ENCODE measurements around the gene RNF208. TPM values are rescaled to one million over a fixed set of nuclear protein-coding genes. Genes with fewer than 3 reads are reported as not detected.
A peak's percentile ranks its signal among the peaks of the same experiment; 100 is the strongest.

The RNF208 gene
- polyA plus RNA-seq, 1 donor from 2014 or later: 1.5 TPM

DNA sequence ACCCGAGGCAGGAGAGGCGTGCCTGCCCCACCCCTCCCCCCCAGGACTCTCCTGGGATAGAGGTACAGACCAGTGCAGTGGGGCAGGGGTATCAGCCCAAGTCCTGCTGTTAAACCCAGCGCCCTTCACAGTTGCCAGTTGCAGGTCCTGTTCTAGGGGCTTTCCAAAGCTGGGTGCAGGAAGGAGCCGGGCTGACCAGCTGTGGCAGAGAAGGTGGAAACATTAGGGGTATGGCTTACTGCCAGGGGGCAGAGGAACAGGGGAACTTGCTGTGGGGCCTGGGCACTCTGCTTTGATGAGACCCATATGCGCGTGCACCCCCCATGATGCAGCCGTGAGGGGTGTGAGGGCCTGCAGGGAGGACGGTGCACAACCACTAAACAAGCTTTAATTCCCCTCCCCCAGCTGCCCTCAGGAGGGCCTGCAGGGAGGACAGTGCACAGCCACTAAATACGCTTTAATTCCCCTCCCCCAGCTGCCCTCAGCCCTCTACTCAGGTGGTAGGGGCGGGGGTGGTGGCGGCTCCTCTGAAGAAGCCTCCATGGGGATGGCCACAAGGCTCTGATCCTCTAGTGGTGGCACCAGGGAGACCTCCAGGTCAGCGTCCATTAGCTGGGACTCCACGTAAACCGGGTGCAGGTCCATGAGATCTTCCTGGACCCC lies 51.4 kb downstream of the RNF208 start:
- Histone ChIP-seq H3K9me3 (ENCODE audit: low read length) (no peaks in the 10 kb centered on the region), H3K27ac (ENCODE audit: low read length) (no peak overlapping the region), H3K27me3 (ENCODE audit: insufficient read depth, low read depth, low read length) (peaks cover 28% of the 10 kb centered on the region), H3F3A (ENCODE audit: insufficient read depth, low read length, poor library complexity, severe bottlenecking) (no peaks in the 10 kb centered on the region), H3K9ac (ENCODE audit: low read length) (peak overlapping the region; percentile 82), H4K20me1 (ENCODE audit: insufficient read depth) (no peaks in the 10 kb centered on the region), H3K9me2 (ENCODE audit: insufficient read depth, low read length) (no peaks in the 10 kb centered on the region), H3K4me2 (ENCODE audit: low read length) (no peak overlapping the region), H3K36me3 (ENCODE audit: insufficient read depth, low read length) (no peaks in the 10 kb centered on the region), H3K4me3 (ENCODE audit: low read length) (peak overlapping the region; percentile 78), H2AFZ (ENCODE audit: low read depth, low read length) (no peak overlapping the region), H3K79me2 (replicated peaks; ENCODE audit: insufficient read depth, low read length) (no peaks in the 10 kb centered on the region)
- TF ChIP-seq, protein P1, sequence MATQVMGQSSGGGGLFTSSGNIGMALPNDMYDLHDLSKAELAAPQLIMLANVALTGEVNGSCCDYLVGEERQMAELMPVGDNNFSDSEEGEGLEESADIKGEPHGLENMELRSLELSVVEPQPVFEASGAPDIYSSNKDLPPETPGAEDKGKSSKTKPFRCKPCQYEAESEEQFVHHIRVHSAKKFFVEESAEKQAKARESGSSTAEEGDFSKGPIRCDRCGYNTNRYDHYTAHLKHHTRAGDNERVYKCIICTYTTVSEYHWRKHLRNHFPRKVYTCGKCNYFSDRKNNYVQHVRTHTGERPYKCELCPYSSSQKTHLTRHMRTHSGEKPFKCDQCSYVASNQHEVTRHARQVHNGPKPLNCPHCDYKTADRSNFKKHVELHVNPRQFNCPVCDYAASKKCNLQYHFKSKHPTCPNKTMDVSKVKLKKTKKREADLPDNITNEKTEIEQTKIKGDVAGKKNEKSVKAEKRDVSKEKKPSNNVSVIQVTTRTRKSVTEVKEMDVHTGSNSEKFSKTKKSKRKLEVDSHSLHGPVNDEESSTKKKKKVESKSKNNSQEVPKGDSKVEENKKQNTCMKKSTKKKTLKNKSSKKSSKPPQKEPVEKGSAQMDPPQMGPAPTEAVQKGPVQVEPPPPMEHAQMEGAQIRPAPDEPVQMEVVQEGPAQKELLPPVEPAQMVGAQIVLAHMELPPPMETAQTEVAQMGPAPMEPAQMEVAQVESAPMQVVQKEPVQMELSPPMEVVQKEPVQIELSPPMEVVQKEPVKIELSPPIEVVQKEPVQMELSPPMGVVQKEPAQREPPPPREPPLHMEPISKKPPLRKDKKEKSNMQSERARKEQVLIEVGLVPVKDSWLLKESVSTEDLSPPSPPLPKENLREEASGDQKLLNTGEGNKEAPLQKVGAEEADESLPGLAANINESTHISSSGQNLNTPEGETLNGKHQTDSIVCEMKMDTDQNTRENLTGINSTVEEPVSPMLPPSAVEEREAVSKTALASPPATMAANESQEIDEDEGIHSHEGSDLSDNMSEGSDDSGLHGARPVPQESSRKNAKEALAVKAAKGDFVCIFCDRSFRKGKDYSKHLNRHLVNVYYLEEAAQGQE (IDR thresholded peaks at IDR 0.05; ENCODE audit: borderline replicate concordance): no peak

Other genes with a start within 250 kb of the RNF208 start
- 2.0 TPM in 1 of 2 replicates, not detected in the other for gene PTGDS, start 244.7 kb downstream of the RNF208 start, polyA plus RNA-seq
- 0.76 TPM in 1 of 2 replicates, not detected in the other for gene LCNL1, start 239.2 kb downstream of the RNF208 start, polyA plus RNA-seq
- gene PAXX, start 229.8 kb downstream of the RNF208 start, polyA plus RNA-seq: 276 and 346 TPM in 2 replicates
- not detected in 2 replicates for gene CLIC3, start 225.7 kb downstream of the RNF208 start, polyA plus RNA-seq
- 30.6 and 52.0 TPM in 2 replicates for gene ABCA2, start 194.0 kb downstream of the RNF208 start, polyA plus RNA-seq
- 0.56 and 0.69 TPM in 2 replicates for gene FUT7, start 190.2 kb downstream of the RNF208 start, polyA plus RNA-seq
- gene NPDC1, start 176.1 kb downstream of the RNF208 start, polyA plus RNA-seq: 161 and 162 TPM in 2 replicates
- not detected in 2 replicates for gene ENTPD2, start 168.2 kb downstream of the RNF208 start, polyA plus RNA-seq
- gene SAPCD2, start 151.7 kb downstream of the RNF208 start, polyA plus RNA-seq: 0.22 and 0.96 TPM in 2 replicates
- 0.21 and 0.36 TPM in 2 replicates for gene UAP1L1, start 144.7 kb downstream of the RNF208 start, polyA plus RNA-seq
- gene MAN1B1, start 135.3 kb downstream of the RNF208 start, polyA plus RNA-seq: 72.0 and 90.9 TPM in 2 replicates
- gene DPP7, start 107.5 kb downstream of the RNF208 start, polyA plus RNA-seq: 23.3 and 43.3 TPM in 2 replicates
- 0.58 and 0.68 TPM in 2 replicates for gene GRIN1, start 83.1 kb downstream of the RNF208 start, polyA plus RNA-seq
- 2.2 and 3.2 TPM in 2 replicates for gene LRRC26, start 52.2 kb downstream of the RNF208 start, polyA plus RNA-seq
- not detected in 2 replicates for gene TMEM210, start 50.2 kb downstream of the RNF208 start, polyA plus RNA-seq
- 38.1 and 47.2 TPM in 2 replicates for gene ANAPC2, start 33.7 kb downstream of the RNF208 start, polyA plus RNA-seq
- 170 and 195 TPM in 2 replicates for gene SSNA1, start 33.6 kb downstream of the RNF208 start, polyA plus RNA-seq
- 8.1 TPM in 2 replicates for gene TPRN, start 21.5 kb downstream of the RNF208 start, polyA plus RNA-seq
- gene TMEM203, start 16.6 kb downstream of the RNF208 start, polyA plus RNA-seq: 61.1 and 66.7 TPM in 2 replicates
- 8.8 and 18.2 TPM in 2 replicates for gene NDOR1, start 16.5 kb downstream of the RNF208 start, polyA plus RNA-seq
- gene CYSRT1, start 2.9 kb upstream of the RNF208 start, polyA plus RNA-seq: 1.3 and 3.3 TPM in 2 replicates
- 0.26 TPM in 1 of 2 replicates, not detected in the other for gene RNF224, start 5.3 kb upstream of the RNF208 start, polyA plus RNA-seq
- gene SLC34A3, start 8.7 kb upstream of the RNF208 start, polyA plus RNA-seq: 0.12 and 0.27 TPM in 2 replicates
- gene TUBB4B, start 19.0 kb upstream of the RNF208 start, polyA plus RNA-seq: 60.3 and 68.8 TPM in 2 replicates
- not detected in 2 replicates for gene STPG3, start 29.0 kb upstream of the RNF208 start, polyA plus RNA-seq
- gene NELFB, start 33.1 kb upstream of the RNF208 start, polyA plus RNA-seq: 64.7 and 82.2 TPM in 2 replicates
- gene TOR4A, start 55.5 kb upstream of the RNF208 start, polyA plus RNA-seq: 0.50 and 0.70 TPM in 2 replicates
- 1.4 and 2.3 TPM in 2 replicates for gene NRARP, start 80.0 kb upstream of the RNF208 start, polyA plus RNA-seq
- 32.9 and 51.3 TPM in 2 replicates for gene EXD3, start 200.9 kb upstream of the RNF208 start, polyA plus RNA-seq
- 1.7 and 3.4 TPM in 2 replicates for gene NOXA1, start 201.2 kb upstream of the RNF208 start, polyA plus RNA-seq
- not detected in 2 replicates for gene ENTPD8, start 219.1 kb upstream of the RNF208 start, polyA plus RNA-seq
- 51.2 and 57.5 TPM in 2 replicates for gene NSMF, start 237.1 kb upstream of the RNF208 start, polyA plus RNA-seq